ENCODE results near the gene AURKAIP1. TPM values are rescaled to one million over a fixed set of nuclear protein-coding genes. Genes with fewer than 3 reads are reported as not detected.

Gene AURKAIP1
- total RNA-seq, 4 donors from 2014 or later = 92.7 to 134 (median 123) TPM

DNA sequence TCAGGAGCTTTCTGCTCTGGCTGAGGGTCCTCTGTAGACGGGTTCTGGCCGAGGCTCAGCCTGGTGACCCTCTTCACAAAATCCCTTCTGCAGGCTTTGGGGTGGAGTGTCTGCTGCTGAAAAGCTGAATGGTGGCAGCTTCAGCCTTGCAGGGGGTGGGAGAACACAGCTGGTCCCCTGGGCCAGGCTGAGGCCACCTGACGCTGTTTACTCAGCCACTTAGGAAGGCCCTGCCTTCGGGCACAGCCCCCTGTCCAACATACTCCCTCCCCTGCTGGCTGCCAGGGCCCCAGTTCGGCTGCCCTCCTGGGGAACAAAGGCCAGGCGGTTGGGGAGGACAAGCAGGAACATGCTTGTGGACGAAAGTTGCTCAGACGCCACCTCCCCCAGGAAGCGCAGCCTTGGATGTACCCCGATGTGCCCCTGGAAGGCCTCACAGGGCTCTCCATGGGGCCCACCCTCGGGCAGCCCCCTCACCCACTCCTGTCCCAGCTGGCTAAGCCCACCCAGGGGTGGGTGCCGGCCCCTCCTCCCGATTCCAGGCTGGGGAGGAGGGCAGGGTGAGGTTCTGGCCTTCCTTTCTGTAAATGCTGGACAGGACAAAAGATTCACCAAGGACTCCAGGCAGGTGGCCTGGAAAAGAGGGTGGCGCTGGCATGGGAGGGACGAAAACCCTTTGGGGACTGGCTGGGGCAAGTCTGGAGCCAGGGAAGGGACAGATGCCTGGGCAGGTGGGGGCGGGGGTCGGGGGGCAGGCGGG lies 46.3 kb upstream of the AURKAIP1 start, which contains the start of gene ANKRD65:
Gene ANKRD65 (minus strand): TSS at position 130 of the 760 bp plus-strand sequence. CDS start 271 bp downstream, outside the sequence.
- H3K9me3 ChIP-seq = no peaks in the 10 kb centered on the region
- DNase-seq = no peak
- 36% methylated on average over 6 of the region's 18 CpGs; no CpG with 5 or more reads in 1 of the 2 donors for WGBS, 2 donors
- peaks cover 37 to 80% (median 45%) of the 10 kb centered on the region in 3 donors for H3K4me1 ChIP-seq
- H3K36me3 ChIP-seq = no peaks in the 10 kb centered on the region
- TF ChIP-seq, protein P1, sequence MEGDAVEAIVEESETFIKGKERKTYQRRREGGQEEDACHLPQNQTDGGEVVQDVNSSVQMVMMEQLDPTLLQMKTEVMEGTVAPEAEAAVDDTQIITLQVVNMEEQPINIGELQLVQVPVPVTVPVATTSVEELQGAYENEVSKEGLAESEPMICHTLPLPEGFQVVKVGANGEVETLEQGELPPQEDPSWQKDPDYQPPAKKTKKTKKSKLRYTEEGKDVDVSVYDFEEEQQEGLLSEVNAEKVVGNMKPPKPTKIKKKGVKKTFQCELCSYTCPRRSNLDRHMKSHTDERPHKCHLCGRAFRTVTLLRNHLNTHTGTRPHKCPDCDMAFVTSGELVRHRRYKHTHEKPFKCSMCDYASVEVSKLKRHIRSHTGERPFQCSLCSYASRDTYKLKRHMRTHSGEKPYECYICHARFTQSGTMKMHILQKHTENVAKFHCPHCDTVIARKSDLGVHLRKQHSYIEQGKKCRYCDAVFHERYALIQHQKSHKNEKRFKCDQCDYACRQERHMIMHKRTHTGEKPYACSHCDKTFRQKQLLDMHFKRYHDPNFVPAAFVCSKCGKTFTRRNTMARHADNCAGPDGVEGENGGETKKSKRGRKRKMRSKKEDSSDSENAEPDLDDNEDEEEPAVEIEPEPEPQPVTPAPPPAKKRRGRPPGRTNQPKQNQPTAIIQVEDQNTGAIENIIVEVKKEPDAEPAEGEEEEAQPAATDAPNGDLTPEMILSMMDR (IDR thresholded peaks at IDR 0.05) = no peak
- TF ChIP-seq POLR2A (IDR thresholded peaks at IDR 0.05) = no peak
- peak within 1 kb of the TSS; percentile 66 to 89 (median 80) for H3K27ac ChIP-seq
- intact Hi-C loops (cut with DNase I) = no loop called here
- H3K27me3 ChIP-seq = peaks cover 0 to 23% (median 0%) of the 10 kb centered on the region in 4 donors
- peak within 1 kb of the TSS; percentile 39 to 69 (median 52) for H3K4me3 ChIP-seq

DNA sequence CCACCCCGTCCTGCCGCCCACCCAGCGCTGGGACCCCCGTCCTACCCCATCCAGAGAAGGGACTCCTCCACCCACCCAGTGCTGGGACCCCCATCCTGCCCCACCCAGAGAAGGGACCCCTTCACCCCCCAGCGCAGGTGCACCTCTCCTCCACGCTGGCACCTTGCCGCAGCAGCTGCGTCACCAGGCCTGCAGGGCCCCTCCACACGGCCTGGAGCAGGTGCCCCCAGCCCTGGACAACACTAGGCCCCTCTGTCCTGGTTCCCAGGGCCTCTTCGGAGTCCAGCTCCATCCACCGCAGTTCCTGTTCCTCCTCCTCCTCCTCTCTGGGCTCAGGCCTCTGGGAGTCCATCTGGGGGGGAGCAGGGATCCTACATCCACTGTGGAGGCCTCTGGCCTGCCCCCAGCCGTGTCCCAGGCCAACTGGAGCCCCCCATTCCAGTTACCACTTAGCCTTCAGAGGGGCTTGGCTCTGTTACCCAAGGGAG lies 45.7 kb upstream of the AURKAIP1 start:
- TF ChIP-seq, protein P1 (IDR thresholded peaks at IDR 0.05) = no peak
- TF ChIP-seq POLR2A (IDR thresholded peaks at IDR 0.05) = no peak
- peak overlapping the region; percentile 66 to 89 (median 80) for H3K27ac ChIP-seq
- peak overlapping the region; percentile 39 to 69 (median 52) for H3K4me3 ChIP-seq

DNA sequence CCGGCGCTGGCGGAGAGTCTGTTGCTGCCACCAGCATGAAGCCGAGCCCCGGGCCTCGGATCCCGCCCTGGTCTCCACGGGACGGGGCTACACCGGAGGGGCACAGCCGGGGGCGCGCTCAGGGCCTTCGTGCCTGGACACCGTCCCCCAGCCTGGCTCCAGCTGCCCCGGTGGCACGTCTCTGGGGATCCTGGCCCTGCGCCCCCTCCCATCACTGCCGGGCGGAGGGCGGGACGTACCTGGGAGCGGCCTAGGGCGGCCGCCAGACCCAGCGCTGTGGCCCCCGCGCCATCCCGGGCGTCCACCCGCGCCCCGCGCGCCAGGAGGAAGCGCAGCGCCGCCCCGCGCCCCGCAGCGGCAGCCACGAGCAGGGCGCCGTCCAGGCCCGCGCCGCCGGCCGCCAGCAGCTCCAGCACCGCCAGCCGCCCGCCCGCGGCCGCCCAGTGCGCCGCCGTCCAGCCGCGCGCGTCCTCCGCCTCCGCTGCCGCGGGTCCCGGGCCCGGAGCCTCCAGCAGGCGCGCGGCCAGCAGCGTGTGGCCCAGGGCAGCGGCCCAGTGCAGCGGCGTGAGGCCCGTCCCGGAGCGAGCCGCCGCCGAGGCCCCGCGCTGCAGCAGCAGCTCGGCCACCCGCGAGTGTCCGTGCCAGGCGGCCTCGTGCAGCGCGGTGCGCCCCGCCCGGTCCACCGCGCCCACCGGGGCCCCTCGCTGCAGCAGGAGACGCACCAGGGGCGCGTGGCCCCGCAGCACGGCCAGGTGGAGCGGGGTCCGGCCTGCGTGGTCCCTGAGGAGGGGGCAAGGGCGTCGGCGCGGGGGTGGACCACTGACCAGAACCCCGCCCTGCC lies 45.0 kb upstream of the AURKAIP1 start:
- intact Hi-C loops (cut with DNase I) = no loop called here
- Histone ChIP-seq H3K4me3 (peak overlapping the region; percentile 39 to 69 (median 52)), H3K27me3 (peaks cover 0 to 14% (median 0%) of the 10 kb centered on the region in 4 donors), H3K27ac (peak overlapping the region; percentile 74 to 89 (median 86)), H3K4me1 (peaks cover 37 to 70% (median 42%) of the 10 kb centered on the region in 3 donors), H3K36me3 (no peaks in the 10 kb centered on the region), H3K9me3 (no peaks in the 10 kb centered on the region)
- no peak for DNase-seq
- no peak for TF ChIP-seq POLR2A (IDR thresholded peaks at IDR 0.05)
- TF ChIP-seq, protein P1 (IDR thresholded peaks at IDR 0.05) = peak in 1 of 6 experiments; percentile 5
- WGBS, 2 donors = 40% methylated on average over 1 of the region's 112 CpGs; no CpG with 5 or more reads in 1 of the 2 donors

More for the DNA sequence above, 45.7 kb upstream of the AURKAIP1 start:
- 42 to 52% methylated on average over 2 to 5 of the region's 12 CpGs for WGBS, 2 donors
- no peaks in the 10 kb centered on the region for H3K36me3 ChIP-seq
- intact Hi-C loops (cut with DNase I) = no loop called here
- no peaks in the 10 kb centered on the region for H3K9me3 ChIP-seq
- peaks cover 37 to 74% (median 42%) of the 10 kb centered on the region in 3 donors for H3K4me1 ChIP-seq
- peaks cover 0 to 17% (median 0%) of the 10 kb centered on the region in 4 donors for H3K27me3 ChIP-seq
- no peak for DNase-seq

DNA sequence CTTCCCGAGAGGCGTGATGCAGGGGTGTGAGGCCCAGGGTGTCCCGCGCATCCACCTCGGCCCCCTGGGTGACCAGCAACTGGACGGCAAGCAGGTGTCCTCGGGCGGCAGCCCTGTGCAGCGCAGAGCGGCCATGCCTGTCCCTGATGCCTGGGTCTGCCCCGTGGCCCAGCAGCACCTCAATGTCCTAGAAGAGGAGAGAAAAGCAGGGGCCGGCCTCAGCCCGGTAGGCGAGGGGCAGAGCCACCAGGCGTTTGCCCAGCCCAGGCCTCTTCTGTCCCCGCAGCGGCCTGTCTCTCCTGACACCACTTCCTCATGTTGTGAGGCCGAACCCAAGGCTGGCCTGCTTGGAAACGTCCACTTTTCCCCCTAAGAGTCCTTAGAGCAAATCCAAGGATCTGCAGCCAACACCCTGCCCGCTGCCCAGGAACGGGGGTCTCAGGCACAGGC lies 44.4 kb upstream of the AURKAIP1 start:
- TF ChIP-seq POLR2A (IDR thresholded peaks at IDR 0.05) = no peak
- TF ChIP-seq, protein P1 (IDR thresholded peaks at IDR 0.05) = no peak
- Histone ChIP-seq H3K27ac (peak overlapping the region; percentile 74 to 89 (median 86)), H3K9me3 (no peaks in the 10 kb centered on the region), H3K4me3 (peak overlapping the region; percentile 39 to 69 (median 52)), H3K4me1 (peaks cover 37 to 70% (median 42%) of the 10 kb centered on the region in 3 donors), H3K36me3 (no peaks in the 10 kb centered on the region), H3K27me3 (peaks cover 0 to 14% (median 0%) of the 10 kb centered on the region in 4 donors)
- WGBS, 2 donors = no CpG with 5 or more reads among the region's 21 CpGs
- DNase-seq = no peak
- intact Hi-C loops (cut with DNase I) = no loop called here

All from esophagus squamous epithelium (tissue), 5 donors.